ENCODE measurements around the gene P2RY12.

Gene P2RY12

GRCh38 chr3:151384741-151385174 is at the start of gene P2RY12:
Gene P2RY12 (minus strand): TSS chr3:151384753. CDS start chr3:151338845, 45,908 bp downstream.
- no peak for DNase-seq (ENCODE audit: low spot score)

- DNase-seq (ENCODE audit: low spot score): no peak
Observed at GRCh38 chr3:151432616-151433372, 48.2 kb upstream of the P2RY12 start.

- no peak for DNase-seq (ENCODE audit: low spot score)
Observed at GRCh38 chr3:151431940-151432339, 47.4 kb upstream of the P2RY12 start.

GRCh38 chr3:151430821-151431484 is 46.4 kb upstream of the P2RY12 start:
- DNase-seq (ENCODE audit: low spot score): no peak

GRCh38 chr3:151428386-151428785 is 43.8 kb upstream of the P2RY12 start:
- no peak for DNase-seq (ENCODE audit: low spot score)

GRCh38 chr3:151426341-151426657 is 41.7 kb upstream of the P2RY12 start:
- no peak for DNase-seq (ENCODE audit: low spot score)

- no peak for DNase-seq (ENCODE audit: low spot score)
Observed at GRCh38 chr3:151425627-151426340, 41.2 kb upstream of the P2RY12 start.

GRCh38 chr3:151423091-151423490 is 38.5 kb upstream of the P2RY12 start:
- no peak for DNase-seq (ENCODE audit: low spot score)

- DNase-seq (ENCODE audit: low spot score): no peak
Observed at GRCh38 chr3:151421938-151422337, 37.4 kb upstream of the P2RY12 start.

GRCh38 chr3:151419806-151420205 is 35.3 kb upstream of the P2RY12 start:
- no peak for DNase-seq (ENCODE audit: low spot score)

- no peak for DNase-seq (ENCODE audit: low spot score)
Observed at GRCh38 chr3:151415289-151415688, 30.7 kb upstream of the P2RY12 start.

- no peak for DNase-seq (ENCODE audit: low spot score)
Observed at GRCh38 chr3:151412989-151413388, 28.4 kb upstream of the P2RY12 start.

- no peak for DNase-seq (ENCODE audit: low spot score)
Observed at GRCh38 chr3:151410891-151411559, 26.5 kb upstream of the P2RY12 start.

- DNase-seq (ENCODE audit: low spot score): no peak
Observed at GRCh38 chr3:151407928-151408327, 23.4 kb upstream of the P2RY12 start.

GRCh38 chr3:151404316-151404715 is 19.8 kb upstream of the P2RY12 start:
- DNase-seq (ENCODE audit: low spot score): no peak

GRCh38 chr3:151403246-151403645 is 18.7 kb upstream of the P2RY12 start:
- DNase-seq (ENCODE audit: low spot score): no peak

- no peak for DNase-seq (ENCODE audit: low spot score)
Observed at GRCh38 chr3:151402349-151402748, 17.8 kb upstream of the P2RY12 start.

- no peak for DNase-seq (ENCODE audit: low spot score)
Observed at GRCh38 chr3:151400341-151400740, 15.8 kb upstream of the P2RY12 start.

- no peak for DNase-seq (ENCODE audit: low spot score)
Observed at GRCh38 chr3:151398895-151399294, 14.3 kb upstream of the P2RY12 start.

- DNase-seq (ENCODE audit: low spot score): no peak
Observed at GRCh38 chr3:151395806-151396205, 11.3 kb upstream of the P2RY12 start.

- no peak for DNase-seq (ENCODE audit: low spot score)
Observed at GRCh38 chr3:151394611-151395010, 10.1 kb upstream of the P2RY12 start.

- DNase-seq (ENCODE audit: low spot score): no peak
Observed at GRCh38 chr3:151393941-151394340, 9.4 kb upstream of the P2RY12 start.
